ENCODE data around the gene UBE2G2. TPM values are rescaled to one million over a fixed set of nuclear protein-coding genes. Genes with fewer than 3 reads are reported as not detected.

The UBE2G2 gene
- total RNA-seq, 1 donor from 2014 or later: 66.6 TPM

DNA sequence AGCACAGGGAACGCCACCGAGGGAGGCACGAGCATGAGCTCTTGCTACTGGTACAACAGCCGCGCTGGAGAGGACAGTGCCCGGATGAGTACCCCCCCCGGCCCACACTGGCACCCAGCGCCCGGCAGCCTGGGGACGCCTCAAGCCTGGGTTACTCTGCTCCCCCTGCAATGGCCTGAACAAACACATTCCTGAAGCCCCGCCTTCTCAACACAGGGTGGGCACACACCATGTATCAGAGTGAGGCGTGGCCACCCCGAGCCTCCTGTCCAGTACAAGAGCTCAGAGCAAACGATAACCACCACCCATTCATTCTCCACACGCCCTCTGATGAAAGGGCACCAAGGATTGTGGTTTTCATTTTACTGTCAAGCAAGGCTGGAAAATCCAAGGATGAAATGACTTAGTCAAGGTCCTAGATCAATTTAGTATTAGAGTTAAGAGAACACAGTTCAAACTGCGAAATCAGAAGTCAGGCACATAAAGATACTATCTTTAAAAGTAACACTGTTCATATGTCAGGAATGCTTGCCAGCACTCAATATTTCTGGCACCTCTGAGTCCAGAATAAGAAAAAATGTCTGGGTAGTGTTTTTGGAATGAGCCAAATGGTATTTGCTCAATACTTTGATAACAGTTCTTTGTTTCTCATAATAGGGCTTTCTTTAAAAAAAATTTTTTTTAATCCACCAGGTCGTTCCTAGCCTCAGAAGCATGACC is 22.0 kb downstream of the UBE2G2 start:
- no peak for DNase-seq (ENCODE audit: missing footprints)
- no peak for ATAC-seq
- intact Hi-C loops (cut with DNase I): loop anchor here (10.0 kb wide), 1 partner anchor 265 kb away; no protein-coding TSS in a partner anchor

DNA sequence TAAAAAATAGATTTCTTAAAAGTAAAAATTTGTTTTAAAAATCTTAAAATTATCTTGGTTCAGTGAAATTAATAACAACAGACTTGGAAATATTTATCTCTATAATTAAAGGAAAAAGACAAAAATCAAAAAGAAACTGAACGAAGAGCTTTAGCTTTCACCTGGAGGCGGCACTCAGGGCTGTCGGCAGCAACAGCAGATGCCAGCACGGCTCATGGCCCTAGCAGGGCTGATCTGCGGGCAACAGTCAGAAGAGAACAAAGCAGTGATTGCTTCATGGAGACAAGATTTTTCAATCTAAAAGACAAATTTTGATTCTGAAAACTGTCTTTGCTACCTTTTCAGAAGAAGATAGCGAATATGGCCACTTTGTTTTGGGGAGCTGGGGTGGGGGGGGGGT is 22.6 kb downstream of the UBE2G2 start:
- no peak for ATAC-seq
- no peak for DNase-seq (ENCODE audit: missing footprints)
- intact Hi-C loops (cut with DNase I): no loop called here

DNA sequence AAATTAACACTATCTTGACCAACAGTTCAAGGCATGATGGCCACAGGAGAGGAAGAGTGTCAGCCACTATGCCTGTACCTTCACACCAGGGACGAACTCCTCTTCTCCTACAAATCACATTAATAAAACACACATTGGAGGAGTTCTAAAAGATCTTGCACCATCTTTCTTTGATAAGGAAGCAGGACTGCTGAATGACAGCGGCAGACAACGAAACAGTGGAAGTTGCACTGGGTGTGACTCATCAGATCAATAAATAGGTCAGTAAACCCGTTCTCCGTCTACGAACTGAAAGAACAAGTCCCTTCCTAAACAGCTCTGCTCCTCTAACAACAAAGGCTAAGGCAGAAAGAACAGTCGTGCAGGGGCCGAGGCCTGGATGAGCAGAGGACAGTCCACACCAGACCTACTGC is 23.1 kb downstream of the UBE2G2 start:
- intact Hi-C loops (cut with DNase I): no loop called here
- ATAC-seq (no peak), DNase-seq (ENCODE audit: missing footprints) (no peak)

DNA sequence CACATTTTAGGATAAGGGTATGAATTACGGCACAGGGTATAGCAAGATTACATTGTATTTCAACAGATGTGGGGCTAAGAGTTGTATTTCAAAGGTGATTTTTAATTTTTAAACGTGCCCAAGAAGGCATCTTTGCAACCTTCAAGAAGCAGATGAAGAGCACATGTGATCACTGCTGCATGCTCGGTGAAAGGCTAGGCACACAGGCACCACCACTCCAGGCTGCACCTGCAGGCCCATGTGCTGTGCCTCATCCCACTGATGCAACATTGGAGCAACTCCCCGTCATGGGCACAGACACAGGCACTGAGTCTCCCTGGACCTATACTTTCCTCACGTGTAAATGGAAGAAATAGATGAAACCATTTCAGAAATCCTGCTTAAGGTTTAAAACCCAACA is 23.5 kb downstream of the UBE2G2 start:
- intact Hi-C loops (cut with DNase I): no loop called here
- ATAC-seq: no peak

DNA sequence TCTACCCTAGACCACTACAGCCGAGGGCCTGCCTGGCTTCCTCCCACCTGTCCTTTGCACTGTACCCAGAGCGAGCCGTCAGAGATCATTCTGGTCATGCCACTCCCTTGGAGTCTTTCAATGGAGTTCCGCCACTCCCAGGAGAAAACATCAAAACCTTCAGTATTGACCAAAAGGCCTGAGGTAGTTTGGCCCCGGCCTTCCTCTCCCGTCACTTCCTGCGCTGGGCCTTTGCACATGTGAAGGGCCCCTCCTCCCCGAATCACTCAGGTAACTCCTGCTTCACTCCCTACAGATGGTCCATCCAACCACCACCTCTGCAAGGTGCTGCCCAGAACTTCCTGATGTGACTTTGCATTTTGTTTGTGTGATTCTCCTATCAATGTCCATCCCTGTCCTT is 26.6 kb downstream of the UBE2G2 start:
- intact Hi-C loops (cut with DNase I): no loop called here
- no peak for ATAC-seq
- DNase-seq (ENCODE audit: missing footprints): no peak

More for the DNA sequence above, 23.5 kb downstream of the UBE2G2 start:
- no peak for DNase-seq (ENCODE audit: missing footprints)

DNA sequence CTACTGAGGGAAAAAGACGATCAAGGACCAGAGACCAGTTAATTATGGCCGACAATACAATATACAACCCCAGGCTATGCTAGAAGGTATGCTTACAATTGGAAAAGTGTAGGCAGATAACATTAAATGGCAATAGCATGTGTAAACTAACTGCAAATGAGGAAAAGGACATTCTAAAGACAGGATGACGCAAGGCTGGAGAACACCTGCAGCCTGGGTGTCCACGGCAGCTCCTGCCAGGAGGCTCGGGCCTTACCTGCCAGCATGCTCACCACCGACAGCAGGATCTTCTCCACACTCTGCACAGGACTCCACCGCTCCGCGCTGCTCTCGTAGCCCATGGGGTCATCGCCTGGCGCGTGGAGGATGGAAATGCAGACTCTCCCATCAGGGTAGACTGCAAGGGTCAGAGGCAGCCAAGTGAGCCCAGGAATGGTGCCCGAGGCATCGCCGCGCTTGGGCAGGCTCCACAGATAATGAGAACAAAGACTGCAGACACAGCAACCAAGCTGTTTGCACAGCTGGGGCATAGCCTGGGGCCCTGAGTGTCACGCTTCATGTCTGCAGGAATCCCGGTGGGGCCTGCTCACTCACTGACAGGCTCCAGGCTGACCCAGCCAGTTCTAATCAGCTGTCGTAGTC is 28.2 kb downstream of the UBE2G2 start:
- ATAC-seq (no peak), DNase-seq (ENCODE audit: missing footprints) (no peak)
- intact Hi-C loops (cut with DNase I): no loop called here

DNA sequence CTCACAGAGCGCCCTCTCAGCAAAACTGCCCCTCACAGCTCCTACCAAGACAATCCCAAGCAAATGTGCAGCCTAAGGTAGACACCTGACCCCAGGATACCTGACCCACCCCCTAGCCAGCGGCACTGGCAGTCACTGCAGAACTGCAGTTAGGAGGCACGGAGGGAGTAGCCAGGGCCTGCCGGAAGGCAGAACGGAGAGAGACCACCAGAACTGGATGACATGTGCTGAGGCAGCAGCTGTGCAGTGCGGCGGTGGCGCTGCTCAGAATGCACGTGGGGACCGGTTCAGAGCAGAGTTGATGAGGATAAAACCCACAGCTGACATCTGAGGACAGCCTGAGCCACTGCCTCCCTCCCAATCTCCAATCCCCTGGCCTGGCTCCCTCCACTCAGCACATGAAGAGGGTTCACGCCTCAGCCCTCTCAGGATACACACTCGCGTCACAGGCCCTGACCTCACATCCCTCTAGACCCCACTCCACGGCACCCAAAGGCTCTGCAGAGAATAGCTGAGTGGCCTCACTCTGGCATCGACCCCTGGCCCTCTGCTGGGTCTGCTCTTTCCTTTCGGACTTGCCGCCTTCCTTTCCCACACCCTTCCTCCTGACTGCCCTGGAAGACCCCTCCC is 29.6 kb downstream of the UBE2G2 start:
- ATAC-seq: no peak
- intact Hi-C loops (cut with DNase I): no loop called here
- no peak for DNase-seq (ENCODE audit: missing footprints)

DNA sequence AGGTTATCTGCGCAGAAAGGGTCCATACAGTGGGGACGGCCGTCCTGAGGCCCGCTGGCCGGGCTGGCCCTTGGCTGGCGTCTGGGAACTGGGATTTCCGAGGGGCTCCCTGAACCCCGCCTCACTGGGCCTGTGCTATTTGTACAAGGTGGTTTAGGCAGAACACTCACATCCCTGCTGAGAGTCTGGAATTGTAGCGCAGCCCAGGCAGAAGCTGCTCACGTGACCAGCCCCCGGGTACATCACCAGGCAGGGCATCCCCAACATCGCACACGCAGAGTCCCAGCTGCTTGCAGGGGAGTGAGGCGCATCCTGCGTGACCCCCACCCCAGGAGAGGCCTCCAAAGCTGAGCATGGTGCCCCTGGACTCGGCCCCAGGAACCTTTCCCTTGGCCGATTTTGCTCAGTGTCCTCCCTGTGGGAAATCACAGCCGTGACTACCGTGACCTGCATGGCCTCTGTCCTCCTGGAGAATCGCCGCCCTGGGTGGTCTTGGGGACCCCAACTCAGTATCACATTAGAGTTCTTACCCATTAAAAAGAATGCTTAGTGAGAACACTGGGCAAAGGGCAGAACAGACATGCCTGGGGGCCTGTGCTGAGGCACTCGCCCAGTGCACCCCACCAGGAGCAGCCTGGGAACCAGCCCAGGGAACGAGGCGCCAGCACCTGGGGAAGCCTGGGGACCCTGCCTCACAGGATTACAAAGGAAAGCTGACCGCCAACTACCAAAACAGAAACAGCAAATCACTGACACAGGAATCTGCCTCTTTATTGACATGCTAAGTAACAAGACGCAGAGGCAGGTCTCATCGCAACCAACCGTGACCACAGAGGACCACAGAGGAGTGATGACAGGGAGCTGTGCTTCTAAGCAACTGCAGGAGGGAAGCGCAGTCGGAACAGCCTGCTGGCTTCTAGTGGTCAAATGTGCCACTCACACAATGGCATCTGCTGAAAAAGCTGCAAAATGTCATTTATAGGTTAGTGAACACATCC is 33.5 kb downstream of the UBE2G2 start:
- intact Hi-C loops (cut with DNase I): no loop called here
- ATAC-seq: no peak
- no peak for DNase-seq (ENCODE audit: missing footprints)

DNA sequence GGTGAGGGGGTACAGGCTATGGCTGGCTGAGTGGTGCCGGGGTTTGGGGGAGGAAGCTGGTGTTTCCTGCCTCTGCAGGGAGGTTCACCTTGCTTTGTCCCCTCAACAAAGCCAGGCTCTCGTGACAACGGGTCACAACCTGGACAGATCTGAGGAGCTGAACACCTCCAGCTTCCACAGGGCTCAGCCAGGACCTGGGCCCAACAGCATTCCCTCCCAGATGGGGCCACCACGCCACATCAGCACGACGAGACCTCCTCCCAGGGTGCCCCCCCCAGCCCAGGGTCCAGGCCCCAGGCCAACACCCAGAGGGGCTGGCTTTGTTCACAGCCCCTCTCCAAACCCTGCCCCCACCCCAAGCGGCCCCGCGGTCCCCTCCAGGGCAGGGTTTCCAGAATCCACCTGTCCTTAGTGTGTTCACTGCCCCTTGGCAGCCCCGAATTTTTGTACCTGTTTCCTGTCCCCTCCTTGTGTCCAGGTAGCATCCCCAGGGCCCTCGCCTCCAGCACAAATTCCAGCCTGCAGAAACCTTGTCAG is 34.7 kb downstream of the UBE2G2 start:
- DNase-seq (ENCODE audit: missing footprints) (no peak), ATAC-seq (no peak)
- intact Hi-C loops (cut with DNase I): no loop called here

DNA sequence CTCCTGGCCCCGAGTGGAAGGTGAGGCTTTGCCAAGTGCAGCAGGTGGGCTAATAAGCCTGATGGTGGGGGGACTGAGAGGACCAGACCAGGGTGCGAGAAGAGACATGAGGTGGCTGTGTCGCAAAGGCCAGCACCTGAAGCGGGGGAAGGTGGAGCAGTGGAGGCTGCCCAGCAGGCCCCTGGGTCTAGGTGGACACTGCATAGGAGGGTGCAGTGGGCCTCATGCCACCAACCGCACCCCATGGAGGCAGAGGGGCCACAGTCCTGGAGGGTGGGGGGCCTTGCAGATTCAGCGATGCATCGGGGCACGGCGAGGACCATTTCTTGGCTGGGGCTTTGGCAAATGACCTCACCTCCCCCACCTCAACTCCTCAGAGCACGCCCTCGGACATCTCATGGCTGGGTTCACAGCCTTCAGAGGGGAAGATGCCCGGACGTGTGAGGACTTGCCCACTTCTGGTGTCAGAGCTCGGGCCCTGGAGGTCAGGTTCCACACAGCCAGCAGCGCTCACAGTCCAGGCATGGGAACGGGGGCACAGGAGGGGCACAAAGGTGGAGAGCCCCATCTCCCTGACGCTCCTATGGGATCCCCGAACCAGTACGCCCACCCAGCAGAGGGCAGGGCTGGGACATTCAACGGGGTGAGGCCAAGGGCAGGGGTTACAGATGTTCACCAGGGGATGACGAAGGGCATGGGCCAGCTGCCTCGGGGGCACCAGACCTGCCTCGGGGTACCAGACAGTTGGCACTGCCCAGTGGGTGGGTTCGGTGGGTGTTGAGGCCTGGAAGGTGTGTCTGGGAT is 35.4 kb downstream of the UBE2G2 start:
- intact Hi-C loops (cut with DNase I): no loop called here
- DNase-seq (ENCODE audit: missing footprints): no peak
- no peak for ATAC-seq

DNA sequence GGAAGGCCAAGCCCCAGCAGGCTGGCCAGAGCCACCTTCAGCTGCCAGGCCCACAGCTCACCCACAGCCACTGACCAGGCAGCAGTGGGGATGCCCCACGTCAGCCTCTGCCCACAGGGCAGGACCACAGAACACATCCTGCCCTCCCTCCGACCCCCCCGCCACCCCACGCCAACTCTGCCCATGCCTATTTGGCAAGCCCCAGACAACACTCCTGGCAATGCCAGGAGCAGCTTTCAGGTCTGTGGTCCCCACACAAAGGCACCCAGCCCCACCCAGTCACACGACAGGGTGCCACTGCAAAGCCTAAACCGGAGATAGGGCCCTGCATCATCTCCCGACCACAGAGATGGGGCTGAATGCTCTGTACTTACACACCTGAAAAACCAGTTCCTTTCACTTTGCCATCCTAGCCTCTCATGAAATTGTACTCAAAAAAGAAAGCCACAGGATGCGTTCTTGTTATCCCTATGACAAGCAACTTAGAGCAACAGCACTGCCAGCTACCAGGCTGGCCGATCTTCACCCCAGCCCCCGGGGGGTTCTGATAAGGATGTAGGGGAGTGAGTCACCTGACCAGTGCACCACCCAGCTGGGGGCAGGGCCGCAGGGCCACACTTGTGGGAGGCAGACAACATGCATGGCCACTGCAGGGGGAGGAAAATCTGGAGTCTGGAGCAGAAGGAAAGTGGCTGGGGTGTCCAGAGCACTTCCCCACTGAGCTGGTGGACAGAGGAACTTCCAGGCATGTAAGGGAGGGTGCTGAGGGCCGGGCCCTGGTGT is 36.2 kb downstream of the UBE2G2 start:
- DNase-seq (ENCODE audit: missing footprints) (no peak), ATAC-seq (no peak)
- intact Hi-C loops (cut with DNase I): no loop called here

DNA sequence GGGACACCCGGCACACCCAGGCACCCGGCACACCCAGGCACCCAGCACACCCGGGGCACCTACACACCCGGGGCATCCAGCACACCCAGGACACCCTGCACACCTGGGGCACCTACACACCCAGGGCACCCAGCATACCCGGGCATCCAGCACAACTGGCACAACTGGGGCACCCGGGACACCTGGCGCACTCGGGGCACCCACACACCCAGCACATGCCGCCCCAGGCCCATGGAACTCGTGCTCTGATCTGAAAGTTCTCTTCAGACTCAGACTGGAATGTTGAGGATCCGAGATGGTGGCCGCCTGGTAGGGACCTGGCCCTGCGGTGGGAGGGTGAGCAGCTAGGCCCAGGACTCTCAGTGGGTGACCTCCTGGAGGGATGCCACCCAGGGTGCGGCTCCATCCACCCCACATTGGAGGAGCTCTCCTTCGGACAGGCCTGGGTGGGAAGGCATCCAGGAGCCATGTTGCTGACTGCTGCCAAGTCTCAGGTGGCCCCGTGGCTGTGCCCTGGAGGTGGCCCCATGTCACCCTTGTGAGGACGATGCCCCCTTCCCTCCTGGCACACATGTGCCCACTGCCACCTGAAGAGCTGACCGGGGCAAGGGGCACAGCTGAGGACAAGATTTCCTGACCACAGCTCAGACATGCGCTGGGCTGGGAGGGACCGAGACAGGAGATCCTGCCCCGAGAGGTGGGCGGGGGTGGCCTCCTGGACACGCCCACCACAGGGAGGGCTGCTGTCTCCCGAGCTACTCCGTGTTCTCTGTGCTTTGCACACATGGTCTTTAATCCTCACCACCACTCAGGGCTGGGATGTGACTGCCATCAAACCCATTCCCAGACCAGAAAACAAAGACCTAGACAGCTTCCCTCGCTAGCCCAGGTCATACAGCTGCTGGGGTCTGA is 37.0 kb downstream of the UBE2G2 start:
- ATAC-seq: no peak
- DNase-seq (ENCODE audit: missing footprints): no peak
- intact Hi-C loops (cut with DNase I): no loop called here

DNA sequence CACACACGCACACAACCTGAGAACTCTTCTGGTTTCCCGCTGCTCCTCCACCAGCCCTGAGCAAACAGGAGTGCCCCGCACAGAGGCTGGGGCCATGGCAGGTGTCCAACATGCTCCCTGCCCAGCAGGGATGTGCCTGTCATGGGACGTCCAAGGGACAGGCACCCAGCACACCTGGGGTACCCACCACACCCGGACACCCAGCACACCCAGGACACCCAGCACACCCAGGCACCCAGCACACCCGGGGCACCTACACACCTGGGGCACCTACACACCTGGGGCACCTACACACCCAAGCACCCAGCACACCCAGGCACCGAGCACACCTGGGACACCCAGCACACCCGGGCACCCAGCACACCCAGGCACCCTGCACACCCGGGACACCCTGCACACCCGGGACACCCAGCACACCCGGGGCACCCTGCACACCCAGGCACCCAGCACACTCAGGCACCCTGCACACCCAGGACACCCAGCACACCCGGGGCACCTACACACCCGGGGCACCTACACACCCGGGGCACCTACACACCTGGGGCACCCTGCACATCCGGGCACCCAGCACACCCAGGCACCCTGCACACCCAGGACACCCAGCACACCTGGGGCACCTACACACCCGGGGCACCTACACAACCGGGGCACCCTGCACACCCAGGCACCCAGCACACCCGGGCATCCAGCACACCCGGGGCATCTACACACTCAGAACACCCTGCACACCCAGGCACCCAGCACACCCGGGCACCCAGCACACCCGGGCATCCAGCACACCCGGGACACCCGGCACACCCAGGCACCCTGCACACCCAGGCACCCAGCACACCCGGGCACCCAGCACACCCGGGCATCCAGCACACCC is 37.9 kb downstream of the UBE2G2 start:
- no peak for DNase-seq (ENCODE audit: missing footprints)
- no peak for ATAC-seq
- intact Hi-C loops (cut with DNase I): no loop called here

DNA sequence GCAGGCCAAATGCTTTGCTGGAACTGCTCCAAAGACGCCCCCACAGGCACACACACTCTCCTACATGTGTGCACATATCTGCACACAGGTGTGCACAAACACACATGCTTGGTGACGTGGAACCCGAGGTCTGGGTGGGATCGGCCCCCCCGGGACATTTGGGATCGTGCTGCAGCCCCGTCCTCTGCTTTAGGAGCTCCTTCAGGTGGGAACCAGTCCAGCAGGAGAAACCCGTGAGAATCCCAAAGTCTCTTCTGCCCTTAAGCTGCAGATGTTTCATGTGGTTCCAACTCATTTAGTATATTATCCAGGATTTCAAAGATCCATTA is 38.6 kb downstream of the UBE2G2 start:
- ATAC-seq: no peak
- intact Hi-C loops (cut with DNase I): no loop called here
- DNase-seq (ENCODE audit: missing footprints): no peak

DNA sequence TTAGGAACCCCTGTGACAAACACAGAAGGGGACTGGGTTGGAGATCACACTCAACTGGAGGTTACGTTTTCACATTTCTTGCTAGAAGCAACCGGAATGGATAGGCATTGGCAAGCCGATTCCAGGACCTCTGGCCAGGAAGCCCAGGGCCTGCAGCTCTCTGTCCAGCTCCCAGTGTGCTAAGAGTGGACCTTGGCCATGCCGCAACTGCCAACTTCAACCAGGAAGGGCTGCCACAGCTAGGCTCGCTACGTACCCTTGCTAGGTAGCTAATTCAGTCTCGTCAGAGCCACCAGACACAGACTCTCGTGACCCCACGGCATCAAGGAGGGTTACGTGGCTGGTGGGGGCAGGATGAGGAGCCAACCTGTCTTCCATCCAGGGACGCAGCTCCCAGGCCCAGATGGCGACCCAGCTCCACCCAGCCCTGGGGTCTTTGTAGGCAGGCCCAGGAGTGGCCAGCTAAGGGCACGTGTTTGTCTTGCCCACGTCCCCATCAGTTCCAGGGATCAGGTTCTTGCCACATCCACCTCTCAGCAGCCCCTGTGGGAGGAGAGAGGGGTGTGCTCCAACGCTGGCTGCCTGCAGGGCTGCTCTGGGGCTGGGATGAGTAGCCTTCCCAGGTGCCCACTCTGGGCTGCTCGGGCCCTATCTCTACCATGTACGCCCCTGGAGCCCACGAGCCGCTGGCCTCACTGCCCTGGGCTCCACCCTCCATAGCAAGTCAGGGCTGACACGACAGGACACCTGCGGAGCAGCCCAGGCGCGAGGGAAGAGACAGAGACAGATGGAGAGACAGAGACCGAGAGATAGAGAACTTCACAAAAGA is 39.2 kb downstream of the UBE2G2 start:
- ATAC-seq (no peak), DNase-seq (ENCODE audit: missing footprints) (no peak)
- intact Hi-C loops (cut with DNase I): no loop called here
